ENCODE data around the gene RABGAP1. TPM values are rescaled to one million over a fixed set of nuclear protein-coding genes. Genes with fewer than 3 reads are reported as not detected.

Gene RABGAP1
- polyA plus RNA-seq, 1 donor: 38.3 TPM

DNA sequence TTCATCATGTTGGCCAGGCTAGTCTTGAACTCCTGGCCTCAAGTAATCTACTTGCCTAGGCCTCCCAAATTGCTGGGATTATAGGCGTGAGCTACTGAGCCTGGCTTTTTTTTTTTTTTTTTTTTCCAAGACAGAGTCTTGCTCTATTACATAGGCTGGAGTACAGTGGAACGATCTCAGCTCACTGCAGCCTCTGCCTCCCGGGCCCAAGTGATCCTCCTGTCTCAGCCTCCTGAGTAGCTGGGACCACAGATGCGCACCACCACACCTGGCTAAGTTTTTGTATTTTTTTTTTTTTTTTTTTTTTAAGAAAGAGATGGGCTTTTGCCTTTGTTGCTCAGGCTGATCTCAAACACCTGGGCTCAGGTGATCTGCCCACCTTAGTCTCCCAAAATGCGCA, 66.4 kb downstream of the RABGAP1 start:
- Histone ChIP-seq H3K36me3 (ENCODE audit: control insufficient read depth, insufficient read depth, low read length) (peaks cover 23% of the 10 kb centered on the region), H3K4me1 (ENCODE audit: control insufficient read depth, insufficient read depth, low read length) (no peaks in the 10 kb centered on the region), H3K27ac (ENCODE audit: low read length) (no peak overlapping the region), H3K4me3 (ENCODE audit: low read length) (no peak overlapping the region), H3K9me3 (ENCODE audit: control insufficient read depth, low read depth, low read length) (no peaks in the 10 kb centered on the region), H3K27me3 (ENCODE audit: control insufficient read depth, insufficient read depth, low read length) (no peaks in the 10 kb centered on the region)
- WGBS (ENCODE audit: insufficient coverage, low lambda C conversion rate): no CpG with 5 or more reads among the region's 5 CpGs
- no peak for DNase-seq

DNA sequence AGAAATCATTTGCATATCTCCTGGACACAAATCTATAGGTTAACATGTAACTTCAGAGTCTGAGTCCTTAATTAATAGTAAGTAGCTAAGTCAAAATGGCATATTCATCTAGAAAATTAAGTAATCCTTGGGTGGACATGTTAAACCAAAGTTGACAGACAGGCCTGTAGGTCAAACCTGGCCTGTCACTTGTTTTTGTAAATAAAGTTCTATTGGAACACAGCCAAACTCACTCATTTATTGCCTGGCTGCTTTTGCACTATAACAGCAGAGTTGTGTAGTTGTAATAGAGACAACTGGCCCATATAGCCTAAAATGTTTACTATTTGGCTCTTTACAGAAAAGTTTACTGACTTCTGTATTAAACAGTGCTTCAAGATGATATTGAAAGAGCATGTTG, 68.1 kb downstream of the RABGAP1 start:
- peaks cover 27% of the 10 kb centered on the region for H3K36me3 ChIP-seq (ENCODE audit: control insufficient read depth, insufficient read depth, low read length)
- H3K9me3 ChIP-seq (ENCODE audit: control insufficient read depth, low read depth, low read length): no peaks in the 10 kb centered on the region
- no peaks in the 10 kb centered on the region for H3K4me1 ChIP-seq (ENCODE audit: control insufficient read depth, insufficient read depth, low read length)
- H3K27ac ChIP-seq (ENCODE audit: low read length): no peak overlapping the region
- no peak overlapping the region for H3K4me3 ChIP-seq (ENCODE audit: low read length)
- H3K27me3 ChIP-seq (ENCODE audit: control insufficient read depth, insufficient read depth, low read length): no peaks in the 10 kb centered on the region
- DNase-seq: no peak

DNA sequence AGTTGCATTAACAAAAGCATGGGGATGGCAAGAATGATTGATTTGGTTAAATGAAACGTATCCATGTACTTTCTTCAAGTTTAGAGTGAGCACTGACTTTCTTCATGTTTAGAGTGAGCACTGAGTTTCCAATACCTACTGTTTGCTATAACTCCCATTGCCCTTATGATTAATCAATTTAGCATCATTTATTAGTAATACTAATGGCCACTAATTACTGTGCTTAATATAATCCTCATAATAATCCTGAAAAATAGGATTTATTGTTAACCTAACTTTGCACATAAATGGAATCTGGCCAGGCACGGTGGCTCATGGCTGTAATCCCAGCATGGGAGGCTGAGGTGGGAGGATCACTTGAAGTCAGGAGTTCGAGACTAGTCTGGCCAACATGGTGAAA, 70.6 kb downstream of the RABGAP1 start:
- no peak overlapping the region for H3K4me3 ChIP-seq (ENCODE audit: low read length)
- no peaks in the 10 kb centered on the region for H3K9me3 ChIP-seq (ENCODE audit: control insufficient read depth, low read depth, low read length)
- H3K36me3 ChIP-seq (ENCODE audit: control insufficient read depth, insufficient read depth, low read length): peaks cover 34% of the 10 kb centered on the region
- no peaks in the 10 kb centered on the region for H3K27me3 ChIP-seq (ENCODE audit: control insufficient read depth, insufficient read depth, low read length)
- no peak overlapping the region for H3K27ac ChIP-seq (ENCODE audit: low read length)
- no peak for DNase-seq
- WGBS (ENCODE audit: insufficient coverage, low lambda C conversion rate): no CpG with 5 or more reads among the region's 3 CpGs
- no peaks in the 10 kb centered on the region for H3K4me1 ChIP-seq (ENCODE audit: control insufficient read depth, insufficient read depth, low read length)

DNA sequence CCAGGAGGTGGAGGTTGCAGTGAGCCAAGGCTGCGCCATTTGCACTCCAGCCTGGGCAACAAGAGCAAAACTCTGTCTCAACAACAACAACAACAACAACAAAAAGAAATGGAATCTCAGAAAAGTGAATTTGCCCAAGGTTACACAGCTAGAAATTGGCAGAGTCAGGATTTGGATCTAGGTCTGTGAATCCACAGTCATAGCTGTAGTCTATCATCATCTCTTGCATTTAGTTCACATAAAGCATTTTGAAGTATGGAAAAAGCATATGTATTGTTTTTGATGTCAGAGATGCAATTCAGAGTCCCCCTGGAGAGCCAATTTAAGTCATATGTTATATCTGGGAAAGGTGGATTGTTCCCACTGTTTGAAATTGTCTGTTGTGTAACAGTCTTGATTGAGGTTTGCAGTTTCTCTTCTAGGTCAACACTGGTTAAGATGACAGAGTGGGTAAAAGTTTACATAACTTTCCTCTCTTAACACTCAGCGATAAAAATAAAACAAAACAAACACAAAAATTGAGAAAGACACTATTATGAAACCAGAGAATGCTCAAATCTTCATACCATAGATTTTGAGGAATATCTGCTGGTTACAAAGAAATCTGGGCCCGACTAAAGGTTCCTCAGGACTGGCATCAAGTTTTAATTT, 71.2 kb downstream of the RABGAP1 start:
- H3K4me3 ChIP-seq (ENCODE audit: low read length): no peak overlapping the region
- H3K9me3 ChIP-seq (ENCODE audit: control insufficient read depth, low read depth, low read length): no peaks in the 10 kb centered on the region
- no peaks in the 10 kb centered on the region for H3K27me3 ChIP-seq (ENCODE audit: control insufficient read depth, insufficient read depth, low read length)
- no peaks in the 10 kb centered on the region for H3K4me1 ChIP-seq (ENCODE audit: control insufficient read depth, insufficient read depth, low read length)
- no peak for DNase-seq
- H3K27ac ChIP-seq (ENCODE audit: low read length): no peak overlapping the region
- peaks cover 33% of the 10 kb centered on the region for H3K36me3 ChIP-seq (ENCODE audit: control insufficient read depth, insufficient read depth, low read length)
- WGBS (ENCODE audit: insufficient coverage, low lambda C conversion rate): 100% methylated on average over 2 of the region's 3 CpGs

DNA sequence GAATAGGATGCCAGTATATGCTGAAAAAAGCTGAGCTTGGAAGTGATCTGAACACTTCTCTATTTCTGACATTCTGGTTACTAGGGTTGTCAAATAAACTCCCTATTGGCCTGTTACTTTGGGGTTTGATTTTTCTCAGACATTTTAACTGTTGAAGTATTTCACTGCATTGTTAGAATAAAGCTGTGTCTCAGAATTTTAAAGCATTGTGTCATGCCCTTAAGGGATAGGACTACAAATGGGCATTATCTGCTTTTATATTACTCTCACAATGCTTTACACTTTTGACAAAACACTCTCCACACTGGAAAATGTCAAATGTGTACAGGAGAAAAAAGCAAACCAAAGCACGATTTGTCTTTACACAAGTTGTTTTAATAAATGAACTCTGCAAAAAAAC, 75.8 kb downstream of the RABGAP1 start:
- Histone ChIP-seq H3K27ac (ENCODE audit: low read length) (no peak overlapping the region), H3K4me3 (ENCODE audit: low read length) (no peak overlapping the region), H3K4me1 (ENCODE audit: control insufficient read depth, insufficient read depth, low read length) (no peaks in the 10 kb centered on the region), H3K27me3 (ENCODE audit: control insufficient read depth, insufficient read depth, low read length) (no peaks in the 10 kb centered on the region), H3K9me3 (ENCODE audit: control insufficient read depth, low read depth, low read length) (no peaks in the 10 kb centered on the region), H3K36me3 (ENCODE audit: control insufficient read depth, insufficient read depth, low read length) (peaks cover 41% of the 10 kb centered on the region)
- no peak for DNase-seq
- WGBS (ENCODE audit: insufficient coverage, low lambda C conversion rate): no CpG with 5 or more reads among the region's 1 CpG

DNA sequence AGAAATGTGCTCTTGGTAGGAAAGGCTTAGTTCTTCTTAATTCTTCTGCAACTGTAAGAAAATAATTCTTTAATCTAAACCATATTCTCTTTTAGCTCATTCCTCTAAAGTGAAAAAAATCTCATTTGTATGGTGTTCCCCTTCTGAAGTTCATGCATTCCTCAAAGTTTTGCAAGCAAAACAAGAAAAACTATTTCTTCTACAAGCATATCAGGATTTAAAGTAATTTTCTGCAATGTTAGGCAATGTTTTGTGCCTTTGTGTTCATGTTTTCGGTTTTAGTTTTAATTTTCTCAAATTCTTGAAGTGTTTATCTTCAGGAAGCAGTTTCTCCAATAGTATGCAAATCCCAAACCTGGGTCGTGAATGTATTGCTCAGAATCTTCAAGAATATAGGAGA, 80.0 kb downstream of the RABGAP1 start:
- H3K27ac ChIP-seq (ENCODE audit: low read length): no peak overlapping the region
- H3K4me3 ChIP-seq (ENCODE audit: low read length): no peak overlapping the region
- no peak for DNase-seq
- WGBS (ENCODE audit: insufficient coverage, low lambda C conversion rate): 90% methylated on average over 2 of the region's 2 CpGs
- peaks cover 34% of the 10 kb centered on the region for H3K36me3 ChIP-seq (ENCODE audit: control insufficient read depth, insufficient read depth, low read length)
- no peaks in the 10 kb centered on the region for H3K4me1 ChIP-seq (ENCODE audit: control insufficient read depth, insufficient read depth, low read length)
- no peaks in the 10 kb centered on the region for H3K27me3 ChIP-seq (ENCODE audit: control insufficient read depth, insufficient read depth, low read length)
- no peaks in the 10 kb centered on the region for H3K9me3 ChIP-seq (ENCODE audit: control insufficient read depth, low read depth, low read length)

DNA sequence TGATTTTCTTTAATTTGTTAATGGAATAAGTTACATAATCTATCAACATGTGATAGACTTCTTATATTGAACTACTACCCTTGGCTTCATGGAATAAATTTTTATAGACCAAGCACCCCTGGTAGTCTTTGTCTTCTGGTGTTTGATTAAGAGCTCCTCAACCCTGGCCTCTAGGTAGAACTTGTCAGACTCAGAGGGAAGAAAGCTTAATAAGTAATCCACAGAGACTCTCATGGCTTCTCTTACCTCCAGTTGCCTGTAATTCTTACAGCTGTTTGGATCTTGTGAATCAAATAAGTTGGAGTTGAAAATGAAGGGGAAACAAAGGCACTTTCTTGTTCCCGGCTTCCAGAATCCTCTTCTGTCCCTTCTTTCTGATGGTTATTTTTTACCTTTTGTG, 85.6 kb downstream of the RABGAP1 start:
- Histone ChIP-seq H3K27ac (ENCODE audit: low read length) (no peak overlapping the region), H3K36me3 (ENCODE audit: control insufficient read depth, insufficient read depth, low read length) (peaks cover 25% of the 10 kb centered on the region), H3K9me3 (ENCODE audit: control insufficient read depth, low read depth, low read length) (no peaks in the 10 kb centered on the region), H3K4me1 (ENCODE audit: control insufficient read depth, insufficient read depth, low read length) (peaks cover 3% of the 10 kb centered on the region), H3K27me3 (ENCODE audit: control insufficient read depth, insufficient read depth, low read length) (no peaks in the 10 kb centered on the region), H3K4me3 (ENCODE audit: low read length) (no peak overlapping the region)
- no CpG with 5 or more reads among the region's 1 CpG for WGBS (ENCODE audit: insufficient coverage, low lambda C conversion rate)
- peak in 1 of 2 donors; percentile 11 for DNase-seq

DNA sequence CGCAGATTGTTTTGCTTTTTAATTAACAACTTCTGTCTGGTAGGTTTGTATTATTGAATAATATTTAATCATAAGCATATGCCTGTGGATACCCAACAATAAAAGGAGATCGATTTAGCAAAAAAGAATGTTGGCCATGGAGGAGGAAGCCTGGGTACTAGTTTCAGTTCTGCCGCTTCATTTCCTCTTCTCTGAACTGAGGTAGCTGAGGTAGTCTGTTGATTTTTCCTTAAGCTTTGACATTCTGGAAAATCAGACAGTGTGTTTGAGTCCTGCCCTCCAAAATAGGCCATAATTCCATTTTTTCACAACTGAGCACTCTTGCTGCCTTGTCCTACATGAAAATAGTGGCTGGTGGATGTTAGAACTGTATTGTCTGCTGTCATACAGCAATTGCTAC, 86.7 kb downstream of the RABGAP1 start:
- H3K27me3 ChIP-seq (ENCODE audit: control insufficient read depth, insufficient read depth, low read length): no peaks in the 10 kb centered on the region
- DNase-seq: no peak
- 100% methylated on average over 1 of the region's 3 CpGs for WGBS (ENCODE audit: insufficient coverage, low lambda C conversion rate)
- H3K4me1 ChIP-seq (ENCODE audit: control insufficient read depth, insufficient read depth, low read length): peaks cover 3% of the 10 kb centered on the region
- peaks cover 23% of the 10 kb centered on the region for H3K36me3 ChIP-seq (ENCODE audit: control insufficient read depth, insufficient read depth, low read length)
- H3K9me3 ChIP-seq (ENCODE audit: control insufficient read depth, low read depth, low read length): no peaks in the 10 kb centered on the region
- H3K27ac ChIP-seq (ENCODE audit: low read length): no peak overlapping the region
- no peak overlapping the region for H3K4me3 ChIP-seq (ENCODE audit: low read length)

DNA sequence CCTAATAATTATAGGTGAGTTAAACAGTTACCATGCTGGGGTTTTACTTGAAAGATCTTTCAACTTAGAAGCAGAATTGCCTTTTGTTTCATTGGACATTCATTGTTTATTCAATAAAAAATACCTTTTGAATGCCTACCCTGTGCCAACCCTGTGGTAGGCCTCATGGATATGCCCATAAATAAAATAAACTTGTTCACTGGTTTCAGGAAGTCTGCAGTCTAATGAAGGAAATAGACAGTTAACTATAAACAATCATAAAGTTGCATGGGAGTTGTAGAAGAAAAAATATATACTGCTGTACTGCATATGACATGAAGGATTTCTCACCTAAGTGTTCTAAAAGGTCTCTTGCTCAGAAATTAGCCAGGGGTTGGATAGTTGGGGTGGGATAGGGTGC, 87.3 kb downstream of the RABGAP1 start:
- Histone ChIP-seq H3K27ac (ENCODE audit: low read length) (no peak overlapping the region), H3K4me1 (ENCODE audit: control insufficient read depth, insufficient read depth, low read length) (peaks cover 3% of the 10 kb centered on the region)
- no peak for DNase-seq

DNA sequence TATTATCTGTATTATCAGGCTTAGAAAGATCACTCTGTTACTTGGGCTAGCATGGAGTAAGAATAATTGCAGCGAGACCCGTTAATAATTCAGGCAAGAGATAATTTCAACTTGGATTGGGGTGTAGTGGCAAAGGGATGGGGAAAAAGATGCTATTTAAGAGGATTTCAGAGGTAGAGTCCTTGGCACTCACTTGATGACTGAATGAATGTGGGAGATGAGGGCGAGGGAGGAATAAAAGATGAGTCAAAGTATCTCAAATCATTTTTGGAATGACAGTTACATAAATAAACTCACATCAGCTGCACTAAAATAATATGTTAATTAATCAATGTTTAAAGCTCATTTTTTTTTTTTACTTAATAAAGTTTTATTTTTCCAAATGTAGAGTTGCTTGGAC, 88.2 kb downstream of the RABGAP1 start:
- 92% methylated on average over 2 of the region's 3 CpGs for WGBS (ENCODE audit: insufficient coverage, low lambda C conversion rate)
- DNase-seq: no peak
- H3K4me1 ChIP-seq (ENCODE audit: control insufficient read depth, insufficient read depth, low read length): peaks cover 3% of the 10 kb centered on the region
- no peaks in the 10 kb centered on the region for H3K9me3 ChIP-seq (ENCODE audit: control insufficient read depth, low read depth, low read length)
- H3K36me3 ChIP-seq (ENCODE audit: control insufficient read depth, insufficient read depth, low read length): peaks cover 16% of the 10 kb centered on the region
- no peaks in the 10 kb centered on the region for H3K27me3 ChIP-seq (ENCODE audit: control insufficient read depth, insufficient read depth, low read length)
- H3K4me3 ChIP-seq (ENCODE audit: low read length): no peak overlapping the region
- H3K27ac ChIP-seq (ENCODE audit: low read length): no peak overlapping the region

More for the DNA sequence above, 87.3 kb downstream of the RABGAP1 start:
- H3K4me3 ChIP-seq (ENCODE audit: low read length): no peak overlapping the region
- no peaks in the 10 kb centered on the region for H3K9me3 ChIP-seq (ENCODE audit: control insufficient read depth, low read depth, low read length)
- no peaks in the 10 kb centered on the region for H3K27me3 ChIP-seq (ENCODE audit: control insufficient read depth, insufficient read depth, low read length)
- peaks cover 18% of the 10 kb centered on the region for H3K36me3 ChIP-seq (ENCODE audit: control insufficient read depth, insufficient read depth, low read length)

DNA sequence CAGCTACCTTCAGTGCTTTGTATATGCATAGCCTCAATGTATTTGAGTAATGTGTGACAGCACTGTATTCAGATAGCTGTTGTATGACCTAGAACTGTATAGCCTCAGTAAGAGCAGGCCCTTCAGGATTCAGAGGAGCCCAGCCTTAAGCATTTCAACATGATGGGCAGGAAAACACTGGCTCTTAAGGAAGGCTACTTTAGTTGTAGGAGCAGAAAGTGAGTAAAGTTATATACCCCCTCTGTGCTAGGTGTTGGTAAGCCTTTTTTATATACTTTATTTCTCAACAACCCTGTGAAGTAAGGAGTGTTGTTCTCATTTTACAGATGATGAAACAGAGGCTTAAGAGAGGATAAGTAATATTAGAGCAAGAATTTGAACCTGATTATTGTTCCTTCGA, 91.1 kb downstream of the RABGAP1 start:
- no peak overlapping the region for H3K4me3 ChIP-seq (ENCODE audit: low read length)
- H3K27me3 ChIP-seq (ENCODE audit: control insufficient read depth, insufficient read depth, low read length): no peaks in the 10 kb centered on the region
- no peaks in the 10 kb centered on the region for H3K9me3 ChIP-seq (ENCODE audit: control insufficient read depth, low read depth, low read length)
- no peaks in the 10 kb centered on the region for H3K4me1 ChIP-seq (ENCODE audit: control insufficient read depth, insufficient read depth, low read length)
- WGBS (ENCODE audit: insufficient coverage, low lambda C conversion rate): no CpG with 5 or more reads among the region's 1 CpG
- H3K27ac ChIP-seq (ENCODE audit: low read length): no peak overlapping the region
- DNase-seq: no peak
- peaks cover 28% of the 10 kb centered on the region for H3K36me3 ChIP-seq (ENCODE audit: control insufficient read depth, insufficient read depth, low read length)
